ENCODE data around the gene YWHAE.

DNA sequence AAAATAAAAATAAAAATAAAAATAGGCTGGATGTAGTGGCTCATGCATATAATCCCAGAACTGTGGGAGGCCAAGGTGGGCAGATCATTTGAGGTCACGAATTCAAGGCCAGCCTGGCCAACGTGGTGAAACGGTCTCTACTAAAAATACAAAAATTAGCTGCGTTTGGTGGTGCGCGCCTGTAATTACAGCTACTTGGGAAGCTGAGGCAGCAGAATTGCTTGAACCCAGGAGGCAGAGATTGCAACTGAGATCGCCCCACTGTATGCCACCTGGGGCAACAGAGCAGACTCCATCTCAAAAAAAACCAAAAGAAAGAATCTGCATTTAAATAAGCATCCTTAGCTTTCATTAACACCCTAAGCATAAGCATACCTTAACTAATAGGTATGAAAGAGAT, 33.8 kb downstream of the YWHAE start:
- TF ChIP-seq CTCF (IDR thresholded peaks at IDR 0.05) = no peak
- TF ChIP-seq POLR2A (IDR thresholded peaks at IDR 0.05) = no peak

Measured in right lobe of liver (tissue), 4 donors.